Trophoblast cell (in vitro differentiated cells and primary cell): ENCODE results near the gene SCG3.
"Not testable (repeated sequence)": the region's sequence is repeated elsewhere in the genome, so short reads cannot be mapped to it uniquely, and the experiment has no call there.

Source experiments
- DNase-seq, 2 donors: peaks; one replicate each; pipeline ENCODE4 v3.0.0-alpha.2; 2016
- H2AFZ ChIP-seq: 2 replicates; pipeline ENCODE4 v1.6.1; 2013; ENCODE audit warnings: low read length, moderate library complexity, mild to moderate bottlenecking; ENCODE audit not compliant: insufficient read depth, poor library complexity
- H2AK5ac ChIP-seq: 2 replicates; pipeline ENCODE4 v1.6.1; 2013; ENCODE audit warnings: mild to moderate bottlenecking, low read length
- H2BK120ac ChIP-seq: 2 replicates; pipeline ENCODE4 v1.6.1; 2013; ENCODE audit warnings: low read length, mild to moderate bottlenecking, moderate library complexity; ENCODE audit not compliant: insufficient read depth, poor library complexity
- H2BK12ac ChIP-seq: 2 replicates; pipeline ENCODE4 v1.6.1; 2013; ENCODE audit warnings: mild to moderate bottlenecking, low read length, moderate library complexity
- H2BK5ac ChIP-seq: 2 replicates; pipeline ENCODE4 v1.6.1; 2013; ENCODE audit warnings: low read length, low read depth, moderate library complexity, mild to moderate bottlenecking; ENCODE audit not compliant: poor library complexity
- H3K14ac ChIP-seq: 2 replicates; pipeline ENCODE4 v1.6.1; 2013; ENCODE audit warnings: mild to moderate bottlenecking, low read length
- H3K18ac ChIP-seq: 2 replicates; pipeline ENCODE4 v1.6.1; 2013; ENCODE audit warnings: mild to moderate bottlenecking, low read length
- H3K23ac ChIP-seq: 2 replicates; pipeline ENCODE4 v1.6.1; 2013; ENCODE audit warnings: low read length
- H3K27ac ChIP-seq: 2 replicates; pipeline ENCODE4 v1.5.1; 2013; ENCODE audit warnings: low read depth, mild to moderate bottlenecking, inconsistent platforms, low read length, moderate library complexity
- H3K27me3 ChIP-seq: 2 replicates; pipeline ENCODE4 v1.6.1; 2013; ENCODE audit warnings: inconsistent platforms, mild to moderate bottlenecking, low read length, moderate library complexity; ENCODE audit not compliant: insufficient read depth
- H3K36me3 ChIP-seq, 2 experiments: 1 replicate in 1 of 2; 2 replicates in 1 of 2; pipeline ENCODE4 v1.6.1; 2013; ENCODE audit warnings: low read length in 2 of 2, mild to moderate bottlenecking in 2 of 2, moderate library complexity in 1 of 2; ENCODE audit not compliant: insufficient read depth in 2 of 2, control insufficient read depth in 1 of 2
- H3K4ac ChIP-seq: 2 replicates; pipeline ENCODE4 v1.6.1; 2013; ENCODE audit warnings: low read depth, mild to moderate bottlenecking, low read length, moderate library complexity
- H3K4me1 ChIP-seq, 2 experiments: 1 replicate in 1 of 2; 2 replicates in 1 of 2; pipeline ENCODE4 v1.6.1; 2013; ENCODE audit warnings: low read length in 2 of 2, mild to moderate bottlenecking in 2 of 2, moderate library complexity in 1 of 2; ENCODE audit not compliant: insufficient read depth in 2 of 2, control insufficient read depth in 1 of 2
- H3K4me2 ChIP-seq: 2 replicates; pipeline ENCODE4 v1.6.1; 2013; ENCODE audit warnings: inconsistent platforms, mild to moderate bottlenecking, low read length, moderate library complexity
- H3K4me3 ChIP-seq: 2 replicates; pipeline ENCODE4 v1.5.1; 2013; ENCODE audit warnings: mild to moderate bottlenecking, low read depth, low read length, inconsistent platforms
- H3K79me1 ChIP-seq: one replicate; pipeline ENCODE4 v1.6.1; 2013; ENCODE audit warnings: low read length
- H3K79me2 ChIP-seq: 2 replicates; pipeline ENCODE4 v1.6.1; 2013; ENCODE audit warnings: low read length, mild to moderate bottlenecking; ENCODE audit not compliant: control insufficient read depth, insufficient read depth, poor library complexity
- H3K9ac ChIP-seq: 2 replicates; pipeline ENCODE4 v1.6.1; 2013; ENCODE audit warnings: mild to moderate bottlenecking, low read length
- H3K9me3 ChIP-seq: 2 replicates; pipeline ENCODE4 v1.6.1; 2013; ENCODE audit warnings: low read depth, mild to moderate bottlenecking, control low read depth, inconsistent platforms, low read length; ENCODE audit not compliant: insufficient read depth
- H4K12ac ChIP-seq: 2 replicates; pipeline ENCODE4 v1.6.1; 2013; ENCODE audit warnings: low read depth, mild to moderate bottlenecking, low read length, moderate library complexity
- H4K8ac ChIP-seq: 2 replicates; pipeline ENCODE4 v1.6.1; 2013; ENCODE audit warnings: low read depth, mild to moderate bottlenecking, low read length, moderate library complexity
- H4K91ac ChIP-seq: one replicate; pipeline ENCODE4 v1.6.1; 2013; ENCODE audit warnings: low read depth, mild to moderate bottlenecking, low read length, moderate library complexity
- WGBS: extraction: QIAGEN DNeasy Blood & Tissue Kit; methylation state at CpG from one replicate; pipeline ENCODE4 v1.1.7; 2013; ENCODE audit warnings: missing lambda C conversion rate; ENCODE audit not compliant: insufficient read length, insufficient coverage; ENCODE audit errors: extremely low coverage; 5-methylcytosine and 5-hydroxymethylcytosine counted together

Gene SCG3

GRCh38 chr15:51652084-51652668 is 29.1 kb upstream of the SCG3 start:
- no peak for DNase-seq
- Histone ChIP-seq H3K18ac (no peak overlapping the region), H4K12ac (no peak overlapping the region), H3K4me1 (no peaks in the 10 kb centered on the region), H3K4me2 (no peak overlapping the region), H3K27ac (no peak overlapping the region), H4K91ac (no peak overlapping the region), H3K14ac (no peak overlapping the region), H2BK120ac (no peak overlapping the region), H3K23ac (no peak overlapping the region), H3K79me2 (no peaks in the 10 kb centered on the region), H3K36me3 (no peaks in the 10 kb centered on the region), H3K9ac (no peak overlapping the region), H3K4ac (no peak overlapping the region), H2AK5ac (no peak overlapping the region), H3K79me1 (no peaks in the 10 kb centered on the region), H4K8ac (no peak overlapping the region), H3K9me3 (no peaks in the 10 kb centered on the region), H2BK12ac (no peak overlapping the region), H3K27me3 (no peaks in the 10 kb centered on the region), H2AFZ (no peak overlapping the region), H2BK5ac (no peak overlapping the region), H3K4me3 (no peak overlapping the region)
- WGBS: no CpG with 5 or more reads among the region's 5 CpGs

GRCh38 chr15:51655401-51656057 is 25.8 kb upstream of the SCG3 start:
- H3K27me3 ChIP-seq, H2BK120ac ChIP-seq, H3K79me1 ChIP-seq, H2AFZ ChIP-seq, H2AK5ac ChIP-seq, H3K36me3 ChIP-seq, H3K14ac ChIP-seq, H3K4me2 ChIP-seq, H3K23ac ChIP-seq, H3K4ac ChIP-seq, H3K27ac ChIP-seq, H3K18ac ChIP-seq, H3K4me1 ChIP-seq, H3K9ac ChIP-seq, H3K79me2 ChIP-seq, H2BK12ac ChIP-seq, H3K9me3 ChIP-seq, H4K91ac ChIP-seq, H2BK5ac ChIP-seq, H4K12ac ChIP-seq, H3K4me3 ChIP-seq, H4K8ac ChIP-seq: not testable (repeated sequence)
- peak; percentile 28 to 52 for DNase-seq
- WGBS: no CpG with 5 or more reads among the region's 24 CpGs

- Histone ChIP-seq H4K12ac (no peak overlapping the region), H2BK5ac (no peak overlapping the region), H3K4me1 (no peaks in the 10 kb centered on the region), H3K27me3 (no peaks in the 10 kb centered on the region), H3K79me1 (no peaks in the 10 kb centered on the region), H2BK120ac (no peak overlapping the region), H4K8ac (no peak overlapping the region), H3K14ac (no peak overlapping the region), H2BK12ac (no peak overlapping the region), H3K18ac (no peak overlapping the region), H3K4me3 (no peak overlapping the region), H3K4ac (no peak overlapping the region), H3K36me3 (no peaks in the 10 kb centered on the region), H3K4me2 (no peak overlapping the region), H3K9ac (no peak overlapping the region), H3K79me2 (no peaks in the 10 kb centered on the region), H3K27ac (no peak overlapping the region), H2AFZ (no peak overlapping the region), H4K91ac (no peak overlapping the region), H3K23ac (no peak overlapping the region), H2AK5ac (no peak overlapping the region), H3K9me3 (no peaks in the 10 kb centered on the region)
- no peak for DNase-seq
- WGBS: no CpG with 5 or more reads among the region's 3 CpGs
These were observed 22.6 kb upstream of the SCG3 start for GRCh38 chr15:51658664-51659063.

DNA sequence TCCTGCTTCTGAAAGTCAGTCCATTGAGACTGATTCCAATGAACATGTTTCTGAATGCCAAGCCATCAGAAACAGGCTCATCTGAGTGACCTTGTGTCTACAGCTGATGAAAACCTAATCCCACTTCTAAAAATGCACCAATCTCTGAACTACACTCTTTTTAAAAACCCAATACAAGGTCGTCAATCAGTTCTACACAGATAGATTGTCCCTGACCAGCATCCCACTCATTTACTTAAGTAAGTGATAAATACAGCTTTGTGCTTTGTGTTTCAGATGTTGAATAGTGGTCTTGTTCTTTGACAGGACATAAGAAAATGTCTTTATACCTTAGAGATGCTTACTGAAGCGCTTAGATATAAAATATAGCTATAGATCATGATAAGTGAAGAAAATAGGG is 20.2 kb upstream of the SCG3 start:
- Histone ChIP-seq H3K79me1 (no peaks in the 10 kb centered on the region), H3K4ac (no peak overlapping the region), H3K27ac (no peak overlapping the region), H3K4me1 (no peaks in the 10 kb centered on the region), H3K36me3 (no peaks in the 10 kb centered on the region), H3K18ac (no peak overlapping the region), H3K9me3 (no peaks in the 10 kb centered on the region), H3K9ac (no peak overlapping the region), H2BK12ac (no peak overlapping the region), H3K14ac (no peak overlapping the region), H3K27me3 (no peaks in the 10 kb centered on the region), H4K91ac (no peak overlapping the region), H2AFZ (no peak overlapping the region), H4K8ac (no peak overlapping the region), H2BK5ac (no peak overlapping the region), H3K4me3 (no peak overlapping the region), H3K79me2 (no peaks in the 10 kb centered on the region), H2BK120ac (no peak overlapping the region), H3K23ac (no peak overlapping the region), H4K12ac (no peak overlapping the region), H2AK5ac (no peak overlapping the region), H3K4me2 (no peak overlapping the region)
- DNase-seq: no peak
- WGBS: no CpG with 5 or more reads among the region's 2 CpGs
